HG03432 (cell line): Measurements from ENCODE around the gene SPARC.
"Not testable (repeated sequence)": the region's sequence is repeated elsewhere in the genome, so short reads cannot be mapped to it uniquely, and the experiment has no call there.

Experiments
- ATAC-seq: cut with Tn5 transposase; IDR thresholded peaks from one replicate; pipeline ENCODE4 v1.9.1; 2021; ENCODE audit warnings: mild to moderate bottlenecking, moderate library complexity; ENCODE audit not compliant: unreplicated experiment

The SPARC gene, protein sequence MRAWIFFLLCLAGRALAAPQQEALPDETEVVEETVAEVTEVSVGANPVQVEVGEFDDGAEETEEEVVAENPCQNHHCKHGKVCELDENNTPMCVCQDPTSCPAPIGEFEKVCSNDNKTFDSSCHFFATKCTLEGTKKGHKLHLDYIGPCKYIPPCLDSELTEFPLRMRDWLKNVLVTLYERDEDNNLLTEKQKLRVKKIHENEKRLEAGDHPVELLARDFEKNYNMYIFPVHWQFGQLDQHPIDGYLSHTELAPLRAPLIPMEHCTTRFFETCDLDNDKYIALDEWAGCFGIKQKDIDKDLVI

DNA sequence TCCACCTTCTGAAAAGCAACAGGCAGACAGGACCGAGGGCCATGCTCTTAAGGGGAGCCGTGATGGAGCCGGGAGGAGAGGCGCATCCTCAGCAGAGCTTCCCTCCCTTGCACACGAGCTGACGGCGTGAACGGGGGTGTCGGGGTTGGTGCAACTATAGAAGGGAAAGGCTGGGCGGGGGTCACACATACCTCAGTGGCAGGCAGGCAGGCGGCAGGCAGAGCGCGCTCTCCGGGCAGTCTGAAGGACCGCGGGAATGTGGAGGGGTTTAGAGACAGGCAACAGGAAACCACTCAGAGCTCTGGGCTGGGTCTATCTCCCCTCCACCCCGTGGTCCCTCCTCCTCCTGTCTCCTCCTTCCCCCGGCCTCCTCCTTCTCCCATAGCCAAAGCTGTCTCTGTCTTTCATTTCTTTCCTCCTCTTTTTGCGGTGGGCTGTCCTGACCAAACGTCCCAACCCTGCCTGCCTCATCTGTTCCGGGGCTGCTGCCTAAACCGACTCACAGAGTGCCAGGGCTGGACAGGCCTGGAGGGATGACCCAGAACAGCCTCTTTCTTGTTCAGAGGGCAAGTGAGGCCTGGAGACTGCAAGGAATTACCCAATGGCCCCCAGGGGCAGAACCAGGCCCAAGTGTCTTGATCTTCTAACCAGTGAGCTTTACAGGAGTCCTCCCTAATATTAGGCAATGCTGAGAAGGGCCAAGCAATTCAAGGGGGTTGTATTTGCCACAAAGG lies at the start of gene SPARC:
TSS of gene SPARC (minus strand) at position 242 of the 734 bp plus-strand sequence. CDS start 10,727 bp downstream, outside the sequence.
- ATAC-seq, result peak; percentile 91

DNA sequence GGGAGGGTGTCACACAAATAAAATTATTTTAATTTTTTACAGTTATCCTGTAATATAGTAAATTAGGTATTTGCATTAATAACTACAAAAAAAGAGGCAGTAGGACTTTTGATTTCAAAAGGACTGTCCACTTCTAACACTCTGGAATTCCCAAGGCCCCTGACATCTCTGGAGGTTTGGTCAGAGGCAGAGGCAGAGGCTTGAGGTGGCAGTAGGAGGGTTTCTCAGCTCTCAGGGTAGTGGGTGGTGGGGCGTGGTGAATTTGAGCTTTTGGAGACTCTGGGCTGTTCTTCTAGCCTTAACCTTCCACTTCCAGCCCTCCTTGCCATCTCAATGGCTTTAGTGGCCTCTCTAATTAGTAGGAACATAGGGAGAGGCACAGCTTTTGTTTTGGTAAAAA lies 48.9 kb upstream of the SPARC start:
- no peak for ATAC-seq

DNA sequence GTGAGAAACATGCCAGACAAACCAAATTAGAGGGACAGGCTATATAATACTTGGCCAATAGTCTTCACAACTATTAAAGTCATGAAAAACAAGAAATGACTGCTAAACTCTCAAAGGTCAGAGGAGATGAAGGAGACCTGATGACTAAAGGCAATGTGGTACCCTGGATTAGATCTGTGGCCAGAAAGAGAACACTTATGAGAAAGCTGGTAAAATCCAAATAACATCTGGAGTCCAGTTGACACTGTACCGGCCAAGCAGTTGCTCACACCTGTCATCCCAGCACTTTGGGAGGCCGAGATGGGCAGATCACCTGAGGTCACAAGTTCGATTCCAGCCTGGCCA lies 47.3 kb upstream of the SPARC start:
- ATAC-seq, result no peak

DNA sequence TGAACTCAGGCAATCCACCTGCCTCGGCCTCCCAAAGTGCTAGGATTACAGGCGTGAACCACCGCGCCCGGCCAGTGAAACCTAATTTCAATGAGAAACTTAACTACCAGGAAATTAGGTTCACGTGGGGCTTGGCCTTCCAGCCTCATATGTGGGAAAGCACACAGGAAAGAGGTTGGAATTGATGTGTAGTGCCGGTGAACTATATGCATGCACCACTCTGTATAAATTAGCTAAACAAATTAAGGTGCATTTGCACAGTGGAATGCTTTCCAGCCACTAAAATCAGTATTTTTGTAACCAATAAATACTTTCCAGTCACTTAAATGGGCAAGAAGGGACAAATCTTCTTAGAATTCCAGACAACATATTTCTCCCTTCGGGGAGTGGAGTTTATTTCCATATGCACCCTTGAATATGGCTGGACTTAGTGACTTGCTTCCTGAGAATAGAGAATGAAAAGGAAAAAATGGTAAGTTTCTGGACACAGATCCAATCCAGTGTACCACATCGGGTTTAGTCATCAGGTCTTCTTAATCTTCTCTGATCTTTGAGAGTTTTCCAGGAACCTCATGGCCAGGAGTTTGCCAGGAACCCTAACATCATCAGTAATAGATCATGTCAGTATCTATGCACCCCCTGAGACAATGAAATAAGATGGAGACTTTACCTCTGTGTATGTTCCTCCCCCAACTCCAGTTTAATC lies 46.8 kb upstream of the SPARC start:
- ATAC-seq, result no peak

DNA sequence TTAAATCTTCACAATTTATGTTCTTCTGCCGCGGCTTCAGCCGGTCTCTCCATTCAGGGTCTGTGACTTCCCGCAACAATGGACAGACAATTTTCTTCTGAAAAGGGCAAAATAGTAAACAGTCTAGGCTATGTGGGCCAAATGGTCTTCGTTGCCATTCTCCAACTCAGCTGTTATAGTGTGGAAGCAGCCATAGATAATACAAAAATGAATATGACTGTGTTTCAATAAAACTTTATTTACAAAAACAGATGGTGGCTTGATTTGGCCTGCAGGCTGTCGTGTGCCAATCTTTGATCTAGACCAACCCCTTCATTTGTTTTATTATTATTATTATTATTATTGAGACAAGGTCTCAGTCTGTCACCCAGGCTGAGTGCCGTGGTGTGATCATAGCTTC lies 43.7 kb upstream of the SPARC start:
- no peak for ATAC-seq

DNA sequence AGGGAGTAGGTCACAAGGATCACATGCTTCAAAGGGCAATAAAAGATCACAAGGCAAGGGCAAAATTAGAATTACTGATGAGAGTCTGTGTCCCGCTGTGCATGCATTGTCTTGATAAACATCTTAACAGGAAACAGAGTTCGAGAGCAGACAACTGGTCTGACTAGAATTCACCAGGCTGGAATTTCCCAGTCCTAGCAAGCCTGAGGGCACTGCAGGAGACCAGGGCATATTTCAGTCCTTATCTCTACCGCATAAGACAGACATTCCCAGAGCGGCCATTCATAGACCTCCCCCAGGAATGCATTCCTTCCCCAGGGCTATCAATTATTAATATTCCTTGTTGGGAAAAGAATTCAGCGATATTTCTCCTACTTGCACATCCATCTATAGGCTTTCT lies 42.9 kb upstream of the SPARC start:
- not testable (repeated sequence) for ATAC-seq

DNA sequence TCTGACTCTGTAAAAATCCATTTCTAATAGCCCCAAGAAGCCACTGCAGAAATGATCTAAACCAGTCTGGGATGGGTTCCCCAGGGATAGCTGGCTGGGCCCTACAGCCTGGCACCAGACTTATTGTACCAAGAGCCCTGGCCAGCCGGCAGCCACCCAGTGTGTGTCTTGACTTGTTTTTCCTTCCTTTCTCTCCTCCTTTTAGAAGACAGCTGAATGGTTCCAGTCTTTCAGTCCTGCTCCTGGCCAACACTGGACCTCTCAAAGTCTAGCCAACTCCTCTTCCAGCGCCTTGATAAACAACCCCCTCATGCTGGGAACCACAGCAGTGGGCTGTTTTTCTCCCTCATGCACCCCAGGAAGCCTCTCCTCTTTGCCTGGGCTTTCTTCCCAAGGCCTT lies 37.6 kb upstream of the SPARC start:
- ATAC-seq, result no peak

DNA sequence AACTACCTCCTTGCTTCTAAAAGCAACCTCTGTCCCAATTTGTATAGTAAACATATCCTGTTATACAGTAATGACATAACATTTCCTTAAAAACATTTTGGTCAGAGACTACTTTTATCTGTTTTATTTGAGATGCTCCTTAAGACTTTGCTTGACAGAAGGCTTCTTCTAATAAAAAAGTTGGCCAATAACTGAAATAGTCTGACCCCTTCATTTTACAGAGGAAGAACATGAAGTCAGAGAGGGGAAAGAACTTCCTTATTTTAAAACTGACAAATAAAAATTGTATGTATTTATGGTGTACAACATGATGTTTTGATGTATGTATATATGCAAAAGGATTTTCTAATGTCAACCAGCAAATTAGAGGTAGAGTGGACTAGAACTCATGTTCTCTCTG lies 35.8 kb upstream of the SPARC start:
- no peak for ATAC-seq

DNA sequence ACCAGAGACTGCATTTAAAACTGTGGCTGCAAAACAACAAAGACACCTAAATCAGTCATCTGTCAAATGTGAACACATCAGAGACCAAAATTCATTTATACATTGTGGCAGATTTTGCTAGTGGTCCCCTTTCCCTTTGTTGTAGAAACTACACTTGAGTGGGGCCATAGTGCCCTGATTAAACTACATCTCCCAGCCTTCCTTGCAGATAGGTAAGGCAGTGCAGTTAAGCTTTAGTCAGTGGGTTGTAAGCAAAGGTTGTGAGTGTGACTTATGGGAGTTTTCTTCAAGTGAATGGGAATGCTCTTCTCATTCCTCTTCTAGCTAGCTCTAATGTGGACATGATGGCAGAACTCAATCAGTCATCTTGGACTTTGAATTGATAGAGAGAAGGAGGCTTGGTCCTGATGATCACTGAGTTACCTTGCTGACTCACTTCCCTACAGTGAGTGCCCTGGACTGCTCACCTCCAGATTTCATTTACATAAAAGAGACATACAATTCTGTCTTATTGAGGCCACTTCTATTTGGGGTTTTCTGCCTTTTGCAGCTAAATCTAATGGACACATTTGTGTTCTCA lies 35.2 kb upstream of the SPARC start:
- ATAC-seq, result peak; percentile 22

DNA sequence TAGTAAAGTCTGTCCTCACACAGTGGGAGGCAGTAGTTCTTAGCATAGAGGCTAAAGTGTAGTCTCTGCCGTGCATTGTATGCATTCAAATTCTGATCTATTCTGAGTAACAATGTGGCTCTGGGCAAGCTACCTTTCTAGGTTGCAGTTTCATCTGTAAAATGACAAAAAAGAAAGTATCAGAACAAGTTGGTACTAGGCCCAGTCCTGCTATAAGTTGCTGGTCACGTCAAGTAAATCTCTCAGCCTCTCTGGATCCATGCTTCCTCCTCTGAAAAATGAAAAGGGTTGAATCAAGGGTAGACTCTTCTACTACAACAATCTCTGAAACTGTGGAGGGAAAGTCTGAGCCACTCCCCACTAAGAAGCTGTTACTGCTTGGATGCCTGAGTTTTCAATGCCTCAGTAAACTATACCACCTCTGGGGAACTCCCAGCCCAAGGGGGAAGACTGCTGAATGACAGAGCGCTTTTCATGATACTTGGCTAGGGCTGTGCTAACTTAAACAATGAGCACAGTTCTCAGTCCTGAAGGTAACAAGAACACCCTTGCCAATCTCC lies 34.5 kb upstream of the SPARC start:
- peak; percentile 88 for ATAC-seq

DNA sequence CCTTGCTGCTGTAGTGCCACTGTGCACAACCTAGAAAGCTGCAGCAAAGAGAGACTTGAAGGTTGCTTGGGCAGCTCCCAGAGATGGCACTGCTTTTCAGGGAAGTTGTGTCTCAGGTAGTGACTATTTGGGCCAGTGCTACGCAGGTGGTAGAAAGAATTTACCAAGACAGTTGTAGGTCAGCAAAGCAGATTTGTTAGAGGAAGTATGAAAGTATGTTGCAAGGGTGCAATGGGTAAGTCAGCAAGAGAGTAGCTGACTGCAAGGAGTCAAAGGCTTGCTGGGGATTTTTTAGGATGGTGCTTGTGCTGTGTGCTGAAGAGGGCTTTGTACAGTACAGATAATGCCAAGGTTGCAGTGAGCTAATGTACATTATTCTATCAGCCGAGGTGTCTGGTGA lies 33.5 kb upstream of the SPARC start:
- no peak for ATAC-seq

DNA sequence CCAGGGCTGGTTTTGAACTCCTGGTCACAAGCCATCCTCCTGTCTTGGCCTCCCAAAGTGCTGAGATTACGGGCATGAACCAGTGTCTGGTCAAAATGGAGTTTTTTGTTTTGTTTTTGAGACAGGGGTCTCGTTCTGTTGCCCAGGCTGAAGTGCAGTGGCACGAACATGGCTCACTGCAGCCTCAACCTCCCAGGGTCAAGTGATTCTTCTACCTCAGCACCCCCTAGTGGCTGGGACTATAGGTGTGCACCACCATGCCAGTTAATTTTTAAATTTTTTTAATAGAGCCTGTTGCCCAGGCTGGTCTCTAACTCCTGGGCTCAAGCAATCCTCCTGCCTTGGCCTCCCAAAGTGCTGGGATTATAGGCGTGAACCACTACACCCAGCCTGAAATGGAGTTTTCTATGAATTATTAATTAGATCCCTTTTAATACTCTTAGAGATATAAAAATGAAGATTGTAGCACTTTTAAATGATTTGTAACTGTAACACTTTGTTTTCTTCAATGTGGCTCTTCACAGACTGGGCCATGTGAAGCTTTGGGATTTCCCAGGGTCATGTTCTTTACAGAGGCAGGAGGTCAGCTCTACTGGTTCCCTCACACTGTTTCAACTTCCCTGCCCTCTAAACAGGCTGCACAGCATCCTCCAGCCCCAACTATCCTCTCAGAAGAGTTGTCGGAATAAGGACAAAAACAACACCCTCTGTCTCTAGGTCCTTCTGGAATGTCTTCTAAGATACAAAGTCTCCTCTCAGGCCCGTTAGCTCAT lies 32.7 kb upstream of the SPARC start:
- no peak for ATAC-seq

DNA sequence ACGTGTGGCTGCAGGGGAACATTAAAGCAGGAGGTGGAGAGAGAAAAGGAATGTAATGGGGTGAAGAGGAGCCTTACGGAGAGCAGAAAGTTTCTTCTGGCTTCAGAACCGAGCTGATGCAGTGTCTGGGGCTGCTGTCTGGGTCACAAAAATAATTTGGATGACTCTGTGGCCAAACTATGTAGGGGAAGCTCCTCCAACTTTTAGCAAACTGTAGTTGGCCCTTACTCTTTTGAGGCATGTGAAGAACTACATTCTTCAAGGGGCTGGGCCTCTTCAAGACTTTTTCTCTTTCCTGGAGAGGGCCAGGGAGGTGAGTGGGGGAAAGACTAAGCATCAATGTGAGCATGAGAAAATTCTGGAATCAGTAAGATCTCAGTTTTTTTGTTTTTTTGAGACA lies 31.9 kb upstream of the SPARC start:
- ATAC-seq, result no peak

DNA sequence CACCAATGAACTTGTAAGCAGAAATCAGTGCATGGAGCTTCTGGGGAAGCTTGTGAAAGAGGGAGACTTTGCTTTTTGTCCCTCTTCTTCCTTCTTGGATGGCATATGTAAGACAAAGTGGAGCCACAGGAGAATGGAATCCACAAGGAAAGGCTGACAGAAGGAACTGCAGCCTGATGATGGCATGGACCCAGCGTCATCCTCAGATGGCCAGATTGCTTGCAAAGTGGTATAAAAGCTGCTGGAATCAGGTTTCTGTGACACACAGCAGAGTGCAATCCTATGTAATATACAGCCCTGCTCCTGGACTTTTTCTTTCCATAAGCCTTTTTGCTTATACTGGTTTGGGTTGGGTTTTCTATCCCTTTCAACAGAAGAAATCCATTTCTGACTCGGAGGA lies 31.4 kb upstream of the SPARC start:
- no peak for ATAC-seq

DNA sequence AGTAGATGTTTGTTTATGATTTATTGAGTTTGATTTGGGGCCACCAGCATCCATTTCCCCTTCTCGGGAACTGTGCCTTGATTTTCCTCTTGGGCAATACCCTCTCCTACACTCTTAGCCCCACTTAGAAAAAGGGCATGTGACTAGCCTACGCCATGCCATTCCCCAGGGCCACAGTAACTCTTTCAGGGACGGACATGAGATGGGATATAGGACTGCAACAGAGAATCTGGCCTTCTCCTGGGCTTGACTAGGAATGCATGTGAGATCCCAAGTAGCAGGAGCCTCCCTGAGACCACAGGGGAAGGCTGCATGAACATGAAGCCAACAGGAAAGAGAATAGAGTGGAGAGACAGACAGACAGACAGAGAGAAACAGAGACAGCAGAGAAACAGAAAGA lies 30.7 kb upstream of the SPARC start:
- ATAC-seq, result no peak

DNA sequence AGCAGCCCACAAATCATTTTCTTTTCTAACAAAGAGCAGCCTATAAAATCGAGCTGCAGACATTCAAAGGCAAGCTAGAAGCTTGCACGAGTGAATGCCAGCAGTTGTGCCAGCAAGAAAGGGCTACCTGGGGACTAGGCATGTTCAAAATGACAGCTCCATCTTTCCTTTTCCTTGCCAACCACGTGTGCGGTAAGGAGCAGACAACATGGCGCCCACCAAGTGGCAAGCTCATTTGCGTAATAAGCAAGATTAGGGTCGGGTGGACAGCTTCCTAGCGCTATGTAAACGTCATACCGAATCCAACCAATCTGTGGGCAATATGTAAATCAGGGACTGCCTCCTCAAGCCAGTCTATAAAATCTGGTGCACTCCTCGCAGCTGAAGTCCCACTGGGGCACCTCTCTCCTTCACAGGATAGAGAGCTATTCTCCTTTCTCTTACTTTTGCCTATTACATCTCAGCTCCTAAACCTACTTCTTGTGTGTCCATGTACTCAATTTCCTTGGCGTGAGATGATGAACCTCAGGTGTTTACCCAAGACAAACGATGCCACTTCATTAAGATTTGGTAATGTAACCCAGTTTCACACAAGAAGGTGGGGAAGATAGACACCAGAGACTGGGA lies 22.5 kb upstream of the SPARC start:
- no peak for ATAC-seq

DNA sequence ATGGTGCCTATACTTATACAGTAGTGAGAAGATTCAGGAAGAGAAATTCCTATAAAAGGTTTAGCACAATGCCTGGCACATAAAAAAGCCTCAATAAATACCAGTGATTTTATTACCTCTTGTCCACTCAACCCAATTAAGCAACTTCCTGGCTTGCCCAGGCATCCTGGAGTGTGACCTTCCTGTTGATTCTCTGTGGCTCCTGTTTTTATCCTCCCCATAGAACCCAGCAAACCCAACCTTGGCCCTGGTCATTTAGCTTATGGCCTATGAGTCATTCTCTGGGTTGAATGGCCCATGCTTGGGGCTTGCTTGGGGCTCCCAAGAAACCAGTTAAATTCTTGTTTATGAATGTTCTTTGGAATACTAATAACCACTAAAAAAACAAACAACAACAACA lies 21.4 kb upstream of the SPARC start:
- no peak for ATAC-seq

DNA sequence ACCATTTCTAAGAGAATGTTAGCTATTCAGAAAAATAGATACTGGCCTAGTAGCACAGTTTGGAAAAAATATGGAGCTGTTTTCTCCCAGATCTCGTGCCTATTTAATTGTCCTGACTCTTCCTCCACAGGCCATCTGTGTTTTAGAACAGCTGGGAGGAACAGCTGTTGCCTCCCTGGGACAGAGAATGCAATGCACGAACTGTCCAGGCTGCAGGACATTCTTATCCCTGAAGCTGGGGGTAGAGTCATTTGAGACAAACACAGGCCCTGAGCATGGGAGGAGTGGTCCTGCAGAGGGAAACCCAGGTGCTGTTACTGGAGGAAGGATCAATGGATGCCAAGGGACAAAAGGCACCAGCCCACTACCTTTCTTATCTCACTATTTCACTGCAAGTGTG lies 20.9 kb upstream of the SPARC start:
- ATAC-seq, result no peak

DNA sequence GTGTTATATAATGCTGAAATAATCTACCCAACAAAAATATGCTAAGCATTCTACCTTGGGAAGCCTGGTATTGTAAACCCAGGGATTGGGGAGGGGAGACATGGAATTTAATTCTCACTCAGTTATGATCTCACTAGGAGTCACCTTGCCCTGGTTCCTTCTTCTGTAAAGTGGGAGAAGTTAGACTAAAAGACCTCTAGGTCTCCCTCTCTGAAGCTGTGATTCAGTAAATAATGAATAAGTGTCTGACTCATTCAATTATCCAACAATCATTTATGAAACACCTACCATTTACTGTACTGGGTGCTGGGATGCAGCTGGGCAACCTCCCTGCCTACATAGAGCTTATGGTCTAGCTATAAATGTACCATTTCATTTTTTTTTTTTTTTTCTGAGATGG lies 20.2 kb upstream of the SPARC start:
- ATAC-seq, result no peak

DNA sequence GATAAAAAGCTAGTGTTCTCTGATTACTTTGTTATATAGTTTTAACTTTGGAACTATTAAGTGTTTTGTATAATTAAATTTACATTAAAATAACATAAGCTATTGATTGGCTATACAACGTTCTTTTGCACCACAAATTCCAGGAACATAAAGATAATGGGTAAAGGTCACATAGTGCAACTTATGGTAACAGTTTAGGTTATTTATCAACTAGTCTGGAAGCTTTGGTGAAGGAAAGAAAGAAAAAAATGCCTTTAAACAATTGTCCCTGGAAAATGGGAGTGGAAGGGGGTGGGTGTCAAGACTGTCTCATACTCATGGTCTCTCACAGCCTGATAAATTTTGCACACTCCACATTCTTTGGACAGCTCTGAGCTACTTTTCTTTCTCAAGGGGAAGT lies 17.1 kb upstream of the SPARC start:
- no peak for ATAC-seq
